Endometrial microvascular endothelial cells (primary cell): Measurements from ENCODE around the gene AGRN. TPM values are rescaled to one million over a fixed set of nuclear protein-coding genes. Genes with fewer than 3 reads are reported as not detected.
"Not testable (repeated sequence)": the region's sequence is repeated elsewhere in the genome, so short reads cannot be mapped to it uniquely, and the experiment has no call there.

Source experiments
- in situ Hi-C: cut with HindIII; loops from 2 replicates; pipeline ENCODE4 v1.10.0; 2017; ENCODE audit warnings: low sequenced_read_pairs, low pct_unique_long_range_greater_than_20kb; ENCODE audit errors: inconsistent ontology term
- total RNA-seq: library from RNA; depleted of rRNA; stranded (reverse); fragments of >200 nt; gene quantifications from one replicate; pipeline ENCODE4 v1.2.3, GENCODE V29; 2015; ENCODE audit errors: inconsistent ontology term

Gene AGRN
- total RNA-seq: 77.4 TPM

DNA sequence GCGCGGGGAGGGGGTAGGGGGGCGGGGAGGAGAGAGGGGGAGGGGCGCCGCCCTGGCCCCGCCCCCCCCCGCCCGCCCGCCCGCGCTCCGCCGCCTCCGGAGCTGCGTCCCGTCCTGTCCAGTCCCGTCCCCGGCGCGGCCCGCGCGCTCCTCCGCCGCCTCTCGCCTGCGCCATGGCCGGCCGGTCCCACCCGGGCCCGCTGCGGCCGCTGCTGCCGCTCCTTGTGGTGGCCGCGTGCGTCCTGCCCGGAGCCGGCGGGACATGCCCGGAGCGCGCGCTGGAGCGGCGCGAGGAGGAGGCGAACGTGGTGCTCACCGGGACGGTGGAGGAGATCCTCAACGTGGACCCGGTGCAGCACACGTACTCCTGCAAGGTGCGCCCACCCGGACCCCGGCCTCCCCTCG, at the start of gene AGRN:
Gene AGRN, plus strand, starts transcription at position 121 of the 405 bp plus-strand sequence. Its CDS starts 53 bp downstream, at position 174.
- in situ Hi-C loops: no loop called here

DNA sequence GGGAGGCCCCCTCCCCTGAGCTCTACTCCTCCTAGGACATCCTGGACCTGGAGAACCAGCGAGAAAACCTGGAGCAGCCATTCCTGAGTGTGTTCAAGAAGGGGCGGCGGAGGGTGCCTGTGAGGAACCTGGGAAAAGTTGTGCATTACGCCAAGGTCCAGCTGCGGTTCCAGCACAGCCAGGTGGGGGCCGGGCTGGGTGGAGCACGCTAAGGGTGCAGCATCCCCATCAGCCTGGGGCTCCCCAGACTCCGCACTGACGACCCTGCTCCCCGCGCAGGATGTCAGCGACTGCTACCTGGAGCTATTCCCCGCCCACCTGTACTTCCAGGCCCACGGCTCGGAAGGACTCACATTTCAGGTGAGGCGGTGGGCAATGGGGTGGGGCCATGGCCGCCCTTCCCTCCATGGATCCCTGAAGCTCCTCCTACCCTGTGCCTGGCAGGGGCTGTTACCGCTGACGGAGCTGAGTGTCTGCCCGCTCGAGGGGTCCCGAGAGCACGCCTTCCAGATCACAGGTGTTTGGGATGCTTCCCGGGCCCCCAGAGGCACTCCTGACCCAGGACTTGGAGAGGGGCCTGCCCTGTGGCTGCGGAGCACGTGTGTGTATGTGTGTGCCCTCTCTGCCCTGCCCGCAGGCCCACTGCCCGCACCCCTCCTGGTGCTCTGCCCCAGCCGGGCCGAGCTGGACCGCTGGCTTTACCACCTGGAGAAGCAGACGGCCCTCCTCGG, 49.5 kb upstream of the AGRN start:
- in situ Hi-C loops: no loop called here

DNA sequence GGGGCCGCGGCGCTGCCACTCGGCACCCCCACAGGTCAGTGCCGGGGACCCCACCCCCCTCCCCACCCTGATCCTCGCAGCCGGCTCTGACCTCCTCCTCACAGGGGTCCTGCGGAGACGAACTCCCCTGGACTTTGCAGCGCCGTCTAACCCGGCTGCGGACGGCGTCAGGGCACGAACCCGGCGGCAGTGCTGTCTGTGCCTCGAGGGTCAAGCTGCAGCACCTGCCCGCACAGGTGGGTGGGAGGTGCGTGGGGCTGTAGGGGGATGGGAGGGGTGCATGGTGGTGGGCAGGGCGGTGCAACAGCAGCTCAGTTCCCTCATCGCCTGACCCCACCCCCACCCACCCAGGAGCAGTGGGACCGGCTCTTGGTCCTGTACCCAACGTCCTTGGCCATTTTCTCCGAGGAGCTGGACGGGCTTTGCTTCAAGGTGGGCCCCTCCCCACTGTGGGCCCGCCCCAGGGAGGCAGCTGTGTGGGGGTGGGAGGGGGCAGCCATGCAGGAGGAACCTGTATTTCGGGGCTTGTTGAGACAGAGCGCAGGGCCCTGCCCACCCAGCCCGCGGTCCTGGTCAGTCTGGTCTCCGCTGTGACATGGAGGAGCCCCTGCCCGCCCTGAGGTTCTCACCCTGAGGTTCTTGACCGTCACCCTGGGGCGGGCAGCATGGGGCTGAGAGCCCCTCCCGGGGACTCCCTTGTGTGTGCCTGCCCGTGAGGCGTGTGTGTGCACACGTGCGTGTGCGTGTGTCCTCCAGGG, 48.8 kb upstream of the AGRN start:
- in situ Hi-C loops: no loop called here

DNA sequence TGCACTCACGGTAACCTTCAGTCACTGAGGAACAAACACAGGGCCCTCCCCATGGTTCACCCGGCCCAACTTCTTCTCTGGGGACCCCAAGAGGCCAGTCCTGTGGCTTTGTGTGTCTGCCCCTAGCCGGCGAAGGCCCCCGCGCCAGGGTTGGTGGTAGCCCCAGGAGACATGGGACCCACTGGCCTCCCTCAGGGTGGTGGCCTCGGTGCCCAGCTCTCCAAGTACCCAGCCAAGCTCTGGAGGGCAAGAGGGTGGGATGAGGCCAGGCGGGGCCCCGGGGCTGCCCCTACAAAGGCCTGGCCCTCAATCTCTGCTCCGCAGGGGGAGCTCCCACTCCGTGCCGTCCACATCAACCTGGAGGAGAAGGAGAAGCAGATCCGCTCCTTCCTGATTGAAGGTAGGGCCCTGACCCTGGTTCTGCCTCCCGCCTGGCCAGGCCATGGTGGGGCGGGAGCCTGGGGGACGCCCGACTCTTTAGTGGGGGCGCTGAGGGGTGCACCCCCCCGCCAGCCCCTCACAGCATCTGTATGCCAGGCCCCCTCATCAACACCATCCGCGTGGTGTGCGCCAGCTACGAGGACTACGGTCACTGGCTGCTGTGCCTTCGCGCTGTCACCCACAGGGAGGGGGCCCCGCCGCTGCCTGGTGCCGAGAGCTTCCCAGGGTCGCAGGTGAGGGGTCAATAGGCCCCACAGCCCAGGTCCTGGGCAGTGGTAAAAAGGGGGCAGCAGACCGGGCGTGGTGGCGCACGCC, 48.0 kb upstream of the AGRN start:
- in situ Hi-C loops: no loop called here

DNA sequence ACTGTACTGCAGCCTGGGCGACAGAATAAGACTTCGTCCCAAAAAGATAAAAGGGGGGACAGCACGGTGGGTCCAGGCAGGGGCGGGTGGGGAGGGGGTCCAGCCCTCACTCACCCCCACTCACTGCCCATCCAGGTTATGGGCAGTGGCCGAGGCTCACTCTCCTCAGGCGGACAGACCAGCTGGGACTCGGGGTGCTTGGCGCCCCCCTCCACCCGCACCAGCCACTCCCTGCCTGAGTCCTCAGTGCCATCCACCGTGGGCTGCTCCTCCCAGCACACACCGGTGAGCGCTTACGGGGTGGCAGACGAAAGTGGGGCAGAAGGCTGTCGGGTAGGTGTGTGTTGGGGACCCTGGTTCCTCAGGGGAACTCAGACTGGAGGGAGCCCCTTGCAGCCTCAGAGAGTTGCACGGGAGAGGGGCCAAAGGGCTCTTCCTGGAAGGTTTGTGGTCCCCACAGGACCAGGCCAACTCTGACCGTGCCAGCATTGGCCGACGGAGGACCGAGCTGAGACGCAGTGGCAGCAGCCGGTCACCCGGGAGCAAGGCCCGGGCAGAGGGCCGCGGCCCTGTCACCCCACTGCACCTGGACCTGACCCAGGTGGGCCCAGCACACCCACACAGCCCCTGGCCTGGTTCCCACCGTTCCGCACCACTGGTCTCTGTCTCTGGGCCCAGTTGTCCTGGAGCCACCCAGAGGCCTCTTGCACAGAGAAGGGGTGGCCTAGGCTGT, 47.0 kb upstream of the AGRN start:
- in situ Hi-C loops: no loop called here

DNA sequence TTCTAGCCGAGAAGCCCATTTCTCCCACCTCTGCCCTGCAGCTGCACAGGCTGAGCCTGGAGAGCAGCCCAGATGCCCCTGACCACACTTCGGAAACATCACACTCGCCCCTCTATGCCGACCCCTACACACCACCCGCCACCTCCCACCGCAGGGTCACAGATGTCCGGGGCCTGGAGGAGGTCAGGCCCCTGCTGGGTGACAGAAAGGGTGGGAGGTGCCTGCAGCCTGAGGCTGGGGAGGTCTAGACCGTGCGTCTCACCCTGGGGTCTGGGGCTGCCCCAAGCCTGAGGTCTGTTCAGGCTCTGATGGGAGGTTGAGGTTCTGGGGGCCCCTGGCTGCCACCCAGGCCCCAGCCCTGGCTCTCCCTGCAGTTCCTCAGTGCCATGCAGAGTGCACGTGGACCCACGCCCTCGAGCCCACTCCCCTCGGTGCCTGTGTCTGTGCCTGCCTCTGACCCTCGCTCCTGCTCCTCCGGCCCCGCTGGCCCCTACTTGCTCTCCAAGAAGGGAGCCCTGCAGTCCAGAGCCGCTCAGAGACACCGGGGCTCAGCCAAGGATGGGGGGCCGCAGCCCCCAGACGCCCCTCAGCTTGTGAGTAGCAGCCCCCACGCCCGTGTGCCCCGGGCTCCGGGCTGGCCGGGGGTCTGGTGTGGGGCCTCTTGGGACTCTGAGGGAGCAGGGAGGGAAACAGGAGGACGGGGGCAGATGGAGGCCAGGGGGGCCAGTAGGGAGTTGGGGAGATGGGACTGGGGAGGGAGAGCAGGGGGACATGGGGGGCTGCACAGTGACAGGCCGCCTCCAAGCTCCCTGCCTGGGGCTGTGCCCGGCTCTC, 46.2 kb upstream of the AGRN start:
- in situ Hi-C loops: no loop called here

DNA sequence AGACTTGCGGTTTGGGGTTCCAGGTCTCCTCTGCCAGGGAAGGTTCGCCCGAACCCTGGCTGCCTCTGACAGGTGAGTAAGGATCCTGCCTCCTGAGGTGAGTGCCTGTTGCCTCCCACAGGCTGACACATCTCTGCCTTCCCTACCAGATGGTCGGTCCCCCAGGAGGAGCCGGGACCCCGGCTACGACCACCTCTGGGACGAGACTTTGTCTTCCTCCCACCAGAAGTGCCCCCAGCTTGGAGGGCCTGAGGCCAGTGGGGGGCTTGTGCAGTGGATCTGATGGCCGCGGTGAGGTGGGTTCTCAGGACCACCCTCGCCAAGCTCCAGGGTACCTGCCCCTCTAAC, 45.7 kb upstream of the AGRN start:
- in situ Hi-C loops: no loop called here

DNA sequence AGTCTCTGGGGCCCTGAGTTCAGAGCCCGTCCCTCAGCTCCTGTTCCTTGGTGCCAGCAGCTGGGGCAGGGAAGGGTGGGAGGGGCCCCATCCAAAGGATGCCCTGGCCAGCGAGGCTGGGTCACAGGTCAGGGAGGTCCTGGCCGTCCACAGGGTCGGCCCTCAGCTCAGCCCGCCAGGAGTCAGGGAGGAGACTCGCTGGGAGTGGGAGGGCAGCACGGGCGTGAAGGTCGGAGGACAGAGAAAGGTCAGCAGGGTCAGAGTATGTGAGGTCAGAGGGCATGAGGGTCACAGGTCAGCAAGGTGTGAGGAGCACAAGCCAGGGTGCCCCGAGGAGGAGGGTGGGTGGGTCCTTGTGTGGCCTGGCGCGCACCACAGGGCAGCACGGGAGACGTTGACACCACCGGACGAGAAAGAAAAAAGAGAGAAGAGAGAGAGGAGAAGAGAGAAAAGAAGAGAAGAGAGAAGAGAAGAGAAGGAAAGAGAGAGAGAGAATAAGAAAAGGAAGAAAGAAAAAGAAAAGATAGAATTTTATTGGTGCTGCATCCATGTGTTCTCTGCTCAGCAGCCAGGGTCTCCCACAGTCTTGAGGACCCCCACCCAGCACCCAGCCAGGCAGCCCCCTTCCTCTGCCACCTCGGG, 45.1 kb upstream of the AGRN start:
- in situ Hi-C loops: no loop called here

DNA sequence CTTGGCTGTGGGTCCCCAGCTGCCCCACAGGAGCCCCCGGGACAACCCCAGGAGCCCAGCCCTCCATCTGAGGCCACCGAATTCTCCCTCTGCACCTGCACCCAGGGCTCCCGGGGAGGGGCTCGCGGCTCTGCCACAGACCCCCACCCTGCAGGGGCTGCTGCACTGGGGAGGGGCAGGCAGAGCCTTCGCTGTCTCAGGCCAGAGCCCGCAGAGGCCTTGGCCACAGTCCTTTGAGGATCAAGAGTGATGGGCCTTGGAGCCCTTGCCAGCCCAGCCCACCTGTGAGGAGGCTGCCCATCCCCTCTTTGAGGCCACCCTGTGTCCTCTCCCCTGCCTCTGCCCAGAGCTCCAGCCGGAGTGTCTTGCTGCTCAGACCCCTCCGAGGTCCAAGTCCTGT, 44.6 kb upstream of the AGRN start:
- in situ Hi-C loops: no loop called here

DNA sequence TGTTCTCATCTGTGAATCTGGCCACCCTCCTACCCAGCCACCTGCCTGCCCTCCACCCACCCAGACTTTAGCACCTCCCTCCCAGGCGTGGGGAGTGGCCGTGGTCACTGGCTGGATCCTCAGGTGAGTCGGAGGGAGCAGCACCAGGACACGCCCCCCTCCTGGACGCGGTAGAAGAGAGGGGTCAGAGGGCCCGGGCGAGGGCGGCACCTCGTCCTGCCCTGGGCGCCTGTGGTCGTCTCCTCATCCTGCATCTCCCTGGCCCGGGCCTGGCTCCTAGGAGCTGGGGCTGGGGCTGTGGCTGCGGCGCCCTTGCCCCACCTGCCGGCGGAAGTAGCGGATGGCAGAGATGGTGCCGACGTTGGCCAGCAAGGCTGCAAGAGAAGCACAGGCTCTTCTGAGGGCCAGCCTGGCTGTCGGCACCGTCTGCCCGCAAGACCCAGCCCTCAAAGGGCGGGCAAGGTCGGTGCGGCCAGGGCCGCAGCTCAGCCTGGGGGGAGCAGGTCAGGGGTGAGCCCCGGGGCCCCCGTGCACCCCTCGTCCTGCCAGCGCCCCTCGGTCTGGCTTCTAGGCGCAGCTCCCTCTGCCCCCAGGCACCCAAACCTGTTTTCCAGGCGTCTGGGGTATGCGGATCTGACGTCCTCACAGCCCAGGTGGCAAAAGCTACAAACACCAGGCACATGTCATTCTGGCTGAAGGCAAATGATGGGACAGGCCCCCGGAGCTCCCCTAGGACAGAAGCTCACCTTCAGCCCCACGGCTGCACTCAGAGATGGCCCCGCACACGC, 43.8 kb upstream of the AGRN start:
- in situ Hi-C loops: no loop called here

DNA sequence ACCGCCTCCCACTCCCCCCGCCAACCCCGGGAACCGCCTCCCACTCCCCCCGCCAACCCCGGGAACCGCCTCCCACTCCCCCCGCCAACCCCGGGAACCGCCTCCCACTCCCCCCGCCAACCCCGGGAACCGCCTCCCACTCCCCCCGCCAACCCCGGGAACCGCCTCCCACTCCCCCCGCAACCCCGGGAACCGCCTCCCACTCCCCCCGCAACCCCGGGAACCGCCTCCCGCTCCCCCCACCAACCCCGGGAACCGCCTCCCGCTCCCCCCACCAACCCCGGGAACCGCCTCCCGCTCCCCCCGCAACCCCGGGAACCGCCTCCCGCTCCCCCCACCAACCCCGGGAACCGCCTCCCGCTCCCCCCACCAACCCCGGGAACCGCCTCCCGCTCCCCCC, 43.1 kb upstream of the AGRN start:
- in situ Hi-C loops: not testable (repeated sequence)

DNA sequence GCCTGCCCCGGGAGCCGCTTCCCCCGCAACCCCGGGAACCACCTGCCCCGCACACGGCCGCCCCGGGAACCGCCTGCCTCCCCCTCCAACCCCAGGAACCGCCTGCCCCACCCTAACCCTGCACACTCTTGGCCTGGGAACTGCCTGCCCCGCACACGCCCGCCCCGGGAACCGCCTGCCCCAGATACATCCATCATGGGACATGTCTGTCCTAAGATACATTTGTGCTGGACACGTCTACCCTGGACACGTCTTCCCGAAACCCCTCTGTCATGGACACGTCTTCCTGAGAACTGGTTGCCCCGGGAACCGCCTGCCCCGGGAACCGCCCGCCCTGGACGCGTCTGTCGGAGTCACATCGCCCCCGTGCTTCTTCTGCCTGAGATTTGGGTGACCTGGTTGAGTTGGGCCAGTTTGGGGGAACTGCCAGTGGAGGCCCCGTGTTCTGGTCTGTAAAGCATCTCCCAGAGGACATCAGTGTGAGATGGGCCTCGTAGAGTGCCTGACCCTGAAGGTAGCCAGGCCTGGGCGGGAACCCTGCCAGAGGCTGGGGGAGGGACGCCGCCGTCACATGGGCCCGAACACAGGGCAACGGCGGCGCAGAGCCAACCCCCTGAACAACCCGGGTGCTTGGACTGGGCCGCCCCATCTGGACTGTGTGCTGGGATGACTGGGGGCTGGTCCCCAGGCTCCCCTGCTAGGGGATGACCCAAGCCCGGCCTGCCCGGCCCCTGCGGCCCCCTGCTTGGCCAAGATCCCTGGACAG, 41.7 kb upstream of the AGRN start:
- in situ Hi-C loops: no loop called here

DNA sequence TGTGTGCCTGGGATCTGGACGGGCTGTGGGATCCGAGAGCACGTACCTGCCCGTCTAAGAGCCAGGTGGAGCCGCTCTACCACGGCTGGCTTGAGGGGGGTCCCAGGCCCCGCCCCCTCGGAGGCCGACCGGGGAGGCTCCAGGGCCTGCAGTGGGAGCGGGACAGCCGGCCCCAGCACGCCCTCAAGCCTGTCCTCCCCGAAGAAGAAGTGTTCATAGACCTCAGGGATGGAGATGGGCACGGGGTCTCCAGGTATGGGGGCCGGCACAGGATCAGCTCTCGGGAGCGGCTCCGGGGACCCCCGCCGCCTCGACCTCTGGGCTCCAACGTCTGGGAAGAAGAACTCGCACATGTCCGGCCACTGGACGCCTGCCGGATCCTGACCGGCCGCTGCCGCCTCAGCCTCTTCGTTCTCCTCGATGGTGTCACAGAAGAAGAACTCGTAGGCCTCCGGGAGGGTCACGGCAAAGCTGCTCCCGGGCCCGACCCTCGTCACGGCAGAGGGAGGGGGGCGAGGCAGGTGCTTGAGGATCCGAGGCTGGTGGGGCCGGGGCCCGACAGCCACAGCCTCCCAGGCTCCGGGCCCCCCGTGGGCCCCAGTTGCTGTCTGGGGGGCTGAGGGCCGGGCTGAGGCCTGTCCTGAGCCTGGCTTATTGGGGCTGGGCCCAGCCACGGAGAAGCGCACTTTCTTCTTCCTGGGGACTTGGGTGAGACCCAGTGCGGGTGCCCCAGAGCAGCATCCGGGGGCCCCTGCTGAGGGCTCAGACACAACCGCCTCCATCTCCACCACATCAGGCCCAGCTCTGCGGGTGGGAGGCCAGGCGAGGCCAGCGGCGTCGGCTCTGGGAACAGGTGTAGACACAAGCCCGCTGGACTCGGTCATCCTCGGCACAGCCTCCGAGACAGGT, 40.8 kb upstream of the AGRN start:
- in situ Hi-C loops: no loop called here

DNA sequence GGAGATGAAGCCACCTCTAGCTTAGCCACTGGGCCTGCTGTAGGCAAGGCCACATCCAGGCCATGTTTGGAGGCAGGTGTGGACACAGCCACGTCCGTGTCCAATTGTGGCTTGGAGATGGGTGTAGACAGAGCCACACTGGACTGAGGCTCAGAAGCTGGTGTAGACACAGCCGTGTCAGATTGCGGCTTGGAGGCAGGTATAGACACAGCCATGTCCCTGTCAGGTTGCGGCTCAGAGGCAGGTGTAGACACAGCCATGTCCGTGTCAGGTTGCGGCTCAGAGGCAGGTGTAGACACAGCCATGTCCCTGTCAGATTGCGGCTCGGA, 40.2 kb upstream of the AGRN start:
- in situ Hi-C loops: no loop called here

DNA sequence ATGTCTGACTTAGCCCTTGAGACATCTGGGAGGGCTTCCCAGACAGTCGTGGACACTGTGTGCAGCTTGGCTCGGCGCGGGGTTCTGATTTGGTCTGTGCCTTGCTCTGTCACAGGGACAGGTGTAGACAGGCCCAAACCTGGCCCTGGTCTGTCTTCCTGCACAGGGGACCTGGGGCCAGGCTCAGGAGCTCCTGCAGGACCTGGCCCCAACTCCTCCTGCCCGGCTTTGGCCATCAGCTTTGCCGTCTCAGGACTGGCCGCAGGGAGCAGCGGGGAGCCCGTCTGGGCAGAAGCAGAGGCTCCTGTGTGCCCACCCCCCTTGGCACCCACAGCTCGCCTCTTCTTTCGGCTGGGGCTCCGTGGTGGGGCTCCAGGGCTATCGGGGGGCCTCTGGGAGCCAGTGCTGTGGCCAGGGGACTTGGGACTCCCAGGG, 39.8 kb upstream of the AGRN start:
- in situ Hi-C loops: no loop called here
